Heart left ventricle (tissue), 16 donors: ENCODE results near the gene INSIG1. TPM values are rescaled to one million over a fixed set of nuclear protein-coding genes. Genes with fewer than 3 reads are reported as not detected.

Source experiments
- ATAC-seq, 4 donors: fragments of 200-7000 bp; cut with Tn5 transposase; one replicate each; pipeline ENCODE4 v1.9.1; 2020 to 2022; ENCODE audit warnings: moderate library complexity in 4 of 4, mild to moderate bottlenecking in 3 of 4, moderate number of reproducible peaks in 1 of 4
- DNase-seq, 5 donors: peaks; one replicate each; pipeline ENCODE4 v3.0.0-alpha.2; 2020
- H3K27ac ChIP-seq, 12 donors: fragments of 200-600 bp; sonication (generic) in 4 of 12; one replicate each; pipeline versions ENCODE4 v1.5.0 to v1.8.0; 2016 to 2022; ENCODE audit warnings: mild to moderate bottlenecking in 2 of 12
- H3K27me3 ChIP-seq, 9 donors: fragments of 200-600 bp; sonication (generic) in 2 of 9; one replicate each; pipeline versions ENCODE4 v1.5.1 to v1.8.0; 2016 to 2022; ENCODE audit warnings: mild to moderate bottlenecking in 3 of 9
- H3K36me3 ChIP-seq, 9 donors: fragments of 200-600 bp; sonication (generic) in 2 of 9; one replicate each; pipeline versions ENCODE4 v1.5.0 to v1.8.0; 2018 to 2022; ENCODE audit warnings: mild to moderate bottlenecking in 2 of 9
- H3K4me1 ChIP-seq, 12 donors: fragments of 200-600 bp; sonication (generic) in 4 of 12; one replicate each; pipeline versions ENCODE4 v1.5.0 to v1.8.0; 2016 to 2022; ENCODE audit warnings: mild to moderate bottlenecking in 3 of 12
- H3K4me3 ChIP-seq, 12 donors: fragments of 200-600 bp; sonication (generic) in 4 of 12; one replicate each; pipeline versions ENCODE4 v1.5.0 to v1.8.0; 2017 to 2022; ENCODE audit warnings: mild to moderate bottlenecking in 9 of 12, moderate library complexity in 4 of 12
- H3K9me3 ChIP-seq, 12 donors: fragments of 200-600 bp; sonication (generic) in 4 of 12; one replicate each; pipeline versions ENCODE4 v1.5.0 to v1.8.0; 2016 to 2022; ENCODE audit warnings: mild to moderate bottlenecking in 1 of 12
- CTCF ChIP-seq, 12 donors: fragments of 200-600 bp; sonication (generic) in 4 of 12; IDR thresholded peaks; one replicate each; pipeline versions ENCODE4 v1.5.0 to v1.8.0; 2018 to 2022; ENCODE audit warnings: antibody characterized with exemption in 12 of 12, mild to moderate bottlenecking in 5 of 12
- POLR2A ChIP-seq, 2 donors: fragments of 450-650 bp; IDR thresholded peaks; one replicate each; pipeline ENCODE4 v1.6.1; 2017; ENCODE audit warnings: antibody characterized with exemption in 2 of 2, mild to moderate bottlenecking in 2 of 2, moderate library complexity in 2 of 2
- WGBS, 4 donors: extraction: QIAGEN DNeasy Blood & Tissue Kit in 2 of 4; methylation state at CpG; one replicate each; pipeline versions ENCODE4 v1.1.5 to v1.1.7; 2013 to 2018; 5-methylcytosine and 5-hydroxymethylcytosine counted together
- intact Hi-C, 10 donors: fragments of 100-400 bp; cut with DNase I; formaldehyde crosslinking; loops; one replicate each; pipeline versions ENCODE4 v1.11.1 to v1.14.2; 2022
- polyA plus RNA-seq, 2 donors: library from polyadenylated mRNA; stranded (reverse); fragments of 200-250 nt; gene quantifications; one replicate each; pipeline ENCODE4 v1.2.3, GENCODE V29; 2013
- total RNA-seq, 9 donors: library from RNA; depleted of rRNA in 2 of 9; stranded (reverse); fragments of >200 nt in 2 of 9; fragmentation: NEBNext Ultra II Directional in 3 of 9; extraction: Animal tissue kit (Norgen Biotek cat#: 25700) in 3 of 9; gene quantifications; one replicate each; pipeline versions ENCODE4 v1.1.0 to v1.2.4, GENCODE V29; 2016 to 2023
- donor health status: ischemic (EF 13 %, LVEDD 7.1; RV severe dilation, severe dysfunction).
- donor health status: healthy with polysubstance abuse.
- donor health status: DM: no; HTN: yes; CAD: no.
- donor health status: DM: no; HTN: no; CAD: no.
- donor health status: ischemic (EF 25% LVEDD 6.9; RV normal size, moderate dysfunction).
- donor health status: ischemic (EF 25% LVEDD 5.7; RV mildly dilated, moderate dysfunction).
- donor health status: healthy.
- donor health status: DM: yes; HTN: yes; CAD: no.
- donor health status: ischemic (EF 35%, LVEDD 5.7; RV mildly dilated, moderate dysfunction).
- donor health status: nonischemic (EF 11% LVEDD 7.7; RV severe dilation, severe dysfunction).
- donor health status: DM: yes; HTN: yes; CAD: no.
- donor health status: PGD.
- donor health status: ischemic (EF 29% LVEDD 5.4; RV normal size, mild dysfunction).
- donor health status: nonischemic (EF 23%, LVEDD 6.1; RV moderate dilation, normal function).

Gene INSIG1
- total and polyA plus RNA-seq, 11 donors, result 5.2 to 24.5 (median 13.3) TPM

GRCh38 chr7:155261031-155261985, 36.4 kb upstream of the INSIG1 start:
- H3K4me1 ChIP-seq, result peaks cover 7 to 22% (median 14%) of the 10 kb centered on the region in 12 donors
- H3K4me3 ChIP-seq, result no peak overlapping the region
- TF ChIP-seq POLR2A (IDR thresholded peaks at IDR 0.05), result no peak
- peak in 1 of 12 donors; percentile 5 for TF ChIP-seq CTCF (IDR thresholded peaks at IDR 0.05)
- no peaks in the 10 kb centered on the region for H3K36me3 ChIP-seq
- H3K27me3 ChIP-seq, result peaks cover 0 to 17% (median 0%) of the 10 kb centered on the region in 9 donors
- WGBS, 4 donors, result 85 to 90% (median 90%) methylated on average over 15 to 21 of the region's 21 CpGs
- no peak for ATAC-seq
- no peak for DNase-seq
- intact Hi-C loops, result no loop called here
- H3K9me3 ChIP-seq, result no peaks in the 10 kb centered on the region
- H3K27ac ChIP-seq, result no peak overlapping the region

- H3K36me3 ChIP-seq, result no peaks in the 10 kb centered on the region
- no peaks in the 10 kb centered on the region for H3K9me3 ChIP-seq
- H3K27me3 ChIP-seq, result peaks cover 0 to 20% (median 0%) of the 10 kb centered on the region in 9 donors
- peaks cover 7 to 15% (median 12%) of the 10 kb centered on the region in 12 donors for H3K4me1 ChIP-seq
- intact Hi-C loops, result no loop called here
- DNase-seq (no peak), ATAC-seq (no peak)
- TF ChIP-seq POLR2A (IDR thresholded peaks at IDR 0.05), result no peak
- TF ChIP-seq CTCF (IDR thresholded peaks at IDR 0.05), result no peak
- no peak overlapping the region for H3K27ac ChIP-seq
- 70 to 83% (median 76%) methylated on average over 12 of the region's 12 CpGs for WGBS, 4 donors
- H3K4me3 ChIP-seq, result no peak overlapping the region
Measured at GRCh38 chr7:155262031-155262430, 35.6 kb upstream of the INSIG1 start.

- H3K4me3 ChIP-seq, result no peak overlapping the region
- TF ChIP-seq POLR2A (IDR thresholded peaks at IDR 0.05), result no peak
- TF ChIP-seq CTCF (IDR thresholded peaks at IDR 0.05), result no peak
- H3K27me3 ChIP-seq, result peaks cover 0 to 20% (median 0%) of the 10 kb centered on the region in 9 donors
- WGBS, 4 donors, result 80 to 87% (median 85%) methylated on average over 13 to 14 of the region's 14 CpGs
- no peaks in the 10 kb centered on the region for H3K36me3 ChIP-seq
- DNase-seq, result no peak
- H3K27ac ChIP-seq, result no peak overlapping the region
- peaks cover 1 to 6% (median 4%) of the 10 kb centered on the region in 12 donors for H3K4me1 ChIP-seq
- intact Hi-C loops, result no loop called here
- no peak for ATAC-seq
- H3K9me3 ChIP-seq, result no peaks in the 10 kb centered on the region
Measured at GRCh38 chr7:155263051-155263450, 34.6 kb upstream of the INSIG1 start.

GRCh38 chr7:155263581-155264143, 34.0 kb upstream of the INSIG1 start:
- H3K27me3 ChIP-seq, result peaks cover 0 to 20% (median 0%) of the 10 kb centered on the region in 9 donors
- H3K4me1 ChIP-seq, result peaks cover 0 to under 1% (median 0%) of the 10 kb centered on the region in 12 donors
- H3K36me3 ChIP-seq, result no peaks in the 10 kb centered on the region
- no peaks in the 10 kb centered on the region for H3K9me3 ChIP-seq
- no peak for ATAC-seq
- intact Hi-C loops, result no loop called here
- TF ChIP-seq CTCF (IDR thresholded peaks at IDR 0.05) (no peak), POLR2A (IDR thresholded peaks at IDR 0.05) (no peak)
- WGBS, 4 donors, result 82 to 91% (median 86%) methylated on average over 11 to 12 of the region's 12 CpGs
- no peak for DNase-seq
- H3K4me3 ChIP-seq, result no peak overlapping the region
- no peak overlapping the region for H3K27ac ChIP-seq
